ENCODE data around the gene ATP8A2.
"Not testable (repeated sequence)": the region's sequence is repeated elsewhere in the genome, so short reads cannot be mapped to it uniquely, and the experiment has no call there.

The ATP8A2 gene

GRCh38 chr13:25571237-25571636, 199.5 kb downstream of the ATP8A2 start:
- DNase-seq = no peak

- not testable (repeated sequence) for DNase-seq
Observed at GRCh38 chr13:25572171-25572570, 200.4 kb downstream of the ATP8A2 start.

GRCh38 chr13:25574437-25575411, 202.9 kb downstream of the ATP8A2 start:
- DNase-seq = peak in 1 of 2 donors; percentile 20

- no peak for DNase-seq
Observed at GRCh38 chr13:25575562-25575961, 203.8 kb downstream of the ATP8A2 start.

GRCh38 chr13:25578526-25578925, 206.8 kb downstream of the ATP8A2 start:
- no peak for DNase-seq

- no peak for DNase-seq
Observed at GRCh38 chr13:25579221-25579620, 207.4 kb downstream of the ATP8A2 start.

- DNase-seq = no peak
Observed at GRCh38 chr13:25581351-25581750, 209.6 kb downstream of the ATP8A2 start.

GRCh38 chr13:25584087-25584486, 212.3 kb downstream of the ATP8A2 start:
- no peak for DNase-seq

- no peak for DNase-seq
Observed at GRCh38 chr13:25585000-25585399, 213.2 kb downstream of the ATP8A2 start.

GRCh38 chr13:25587326-25587980, 215.7 kb downstream of the ATP8A2 start:
- no peak for DNase-seq

- DNase-seq = no peak
Observed at GRCh38 chr13:25588336-25589060, 216.7 kb downstream of the ATP8A2 start.

- no peak for DNase-seq
Observed at GRCh38 chr13:25598421-25598820, 226.6 kb downstream of the ATP8A2 start.

- DNase-seq = no peak
Observed at GRCh38 chr13:25602176-25602575, 230.4 kb downstream of the ATP8A2 start.

- DNase-seq = no peak
Observed at GRCh38 chr13:25604106-25604505, 232.3 kb downstream of the ATP8A2 start.

- no peak for DNase-seq
Observed at GRCh38 chr13:25607096-25607495, 235.3 kb downstream of the ATP8A2 start.

GRCh38 chr13:25608181-25608580, 236.4 kb downstream of the ATP8A2 start:
- DNase-seq = no peak

GRCh38 chr13:25616674-25617073, 244.9 kb downstream of the ATP8A2 start:
- DNase-seq = no peak

GRCh38 chr13:25619897-25620296, 248.1 kb downstream of the ATP8A2 start:
- DNase-seq = no peak

- no peak for DNase-seq
Observed at GRCh38 chr13:25625414-25625813, 253.6 kb downstream of the ATP8A2 start.

GRCh38 chr13:25630329-25630900, 258.6 kb downstream of the ATP8A2 start:
- no peak for DNase-seq

GRCh38 chr13:25632166-25632888, 260.6 kb downstream of the ATP8A2 start:
- no peak for DNase-seq

GRCh38 chr13:25633093-25633492, 261.3 kb downstream of the ATP8A2 start:
- no peak for DNase-seq
